Stimulated activated CD4-positive, alpha-beta T cell treated with anti-CD3 and anti-CD28 coated beads, Interleukin-12 subunit alpha, Interleukin-12 subunit beta, amount 100 ng/mL, for 48 hours (primary cell): ENCODE measurements around the gene DLX2.
A peak's percentile ranks its signal among the peaks of the same experiment; 100 is the strongest.

ENCODE experiments used
- DNase-seq, 3 donors: peaks; one replicate each; pipeline ENCODE4 v3.0.0-alpha.2; 2020; ENCODE audit warnings: low read depth in 2 of 3, low spot score in 1 of 3

Gene DLX2

GRCh38 chr2:172094294-172095145, 8.2 kb downstream of the DLX2 start:
- DNase-seq = no peak

DNA sequence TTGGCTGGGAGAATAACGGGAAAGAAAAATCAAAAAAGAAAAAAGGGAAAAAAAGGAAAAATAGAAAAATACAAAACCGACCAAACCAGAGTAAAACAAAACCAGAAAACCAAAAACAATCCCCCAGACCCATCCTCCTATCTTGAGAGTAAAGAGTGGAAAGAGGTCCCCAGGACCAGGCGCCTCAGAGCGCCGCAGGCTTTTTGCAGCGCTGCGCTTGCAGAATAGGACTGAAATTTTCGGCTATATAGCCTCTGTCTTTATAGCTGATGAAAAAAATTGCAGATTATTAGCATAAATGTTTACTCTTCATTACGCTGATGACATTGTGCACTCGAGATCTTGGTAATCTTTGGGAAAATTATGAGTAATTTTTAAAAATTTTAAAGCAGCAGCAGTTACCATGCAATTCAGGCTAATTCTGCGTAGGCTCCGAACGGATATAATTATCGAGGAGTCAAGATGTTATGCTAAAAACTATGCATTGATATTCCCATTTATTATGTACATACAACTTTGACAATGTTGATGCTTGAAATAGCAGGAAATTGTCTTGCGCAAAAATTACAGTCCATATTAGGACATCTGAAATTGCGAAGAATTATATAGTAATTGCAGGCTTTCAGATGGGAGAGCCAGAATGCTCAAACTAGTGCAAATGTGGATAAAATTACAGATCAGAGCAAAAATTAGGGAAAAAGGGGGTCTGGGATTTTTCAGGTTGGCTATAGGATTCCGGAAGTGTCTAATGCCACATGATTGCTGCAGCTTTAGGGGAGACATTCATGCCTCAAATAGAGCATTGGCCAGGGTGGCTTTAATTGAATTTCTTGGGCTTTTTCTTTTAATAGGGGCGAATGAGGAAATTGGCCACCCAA, 9.0 kb downstream of the DLX2 start:
- no peak for DNase-seq

GRCh38 chr2:172092716-172093415, 9.8 kb downstream of the DLX2 start:
- no peak for DNase-seq

GRCh38 chr2:172091761-172092566, 10.7 kb downstream of the DLX2 start:
- no peak for DNase-seq

- no peak for DNase-seq
These were observed 11.6 kb downstream of the DLX2 start for GRCh38 chr2:172091000-172091641.

DNA sequence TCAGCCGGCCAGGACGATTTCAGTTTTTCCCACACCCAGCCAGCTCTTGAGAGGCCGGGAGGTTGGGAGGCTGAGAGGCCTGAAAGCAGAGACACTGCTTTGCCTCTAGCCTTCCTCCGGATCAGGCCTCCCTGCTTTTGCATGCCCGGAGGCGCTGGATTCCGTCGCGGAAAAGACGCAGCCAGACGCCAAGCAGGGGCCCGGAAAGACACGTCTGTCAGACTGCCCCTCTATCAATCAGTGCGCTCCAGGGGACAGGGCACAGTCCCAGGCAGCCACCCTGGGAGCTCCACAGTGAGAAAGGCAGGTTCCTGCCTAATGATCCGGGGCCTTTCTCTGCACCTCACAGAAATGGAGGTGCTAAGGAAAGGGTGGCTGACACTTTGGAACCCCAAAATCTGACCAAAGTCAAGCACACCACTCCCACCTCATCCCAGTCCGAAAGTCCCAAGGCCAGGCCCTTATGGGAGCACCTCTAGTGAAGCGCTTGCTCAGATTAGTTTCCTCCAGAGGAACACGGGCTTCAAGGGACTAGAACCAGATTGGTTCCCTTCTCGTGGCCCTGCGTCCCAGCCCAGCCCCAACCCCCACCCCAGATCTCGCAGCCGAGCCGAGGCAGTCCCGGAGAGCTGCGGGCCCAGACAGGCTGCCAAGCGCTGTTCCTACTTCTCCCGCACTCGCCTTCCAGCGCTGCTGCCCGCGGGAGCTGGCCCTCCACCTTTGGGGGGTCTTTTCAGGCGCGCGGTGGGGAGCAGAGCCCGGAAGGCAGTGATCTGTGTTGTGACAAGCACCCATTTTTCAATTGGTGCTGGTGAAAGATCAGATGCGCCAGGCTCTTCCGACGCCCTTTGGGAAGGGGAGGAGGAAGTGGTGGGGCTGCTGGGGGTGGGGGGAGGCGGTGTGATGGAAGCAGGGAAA, 12.4 kb downstream of the DLX2 start:
- DNase-seq = no peak

GRCh38 chr2:172089633-172090032, 13.1 kb downstream of the DLX2 start:
- DNase-seq = no peak

- DNase-seq = no peak
These were observed 13.6 kb downstream of the DLX2 start for GRCh38 chr2:172089005-172089504.

- no peak for DNase-seq
These were observed 14.3 kb downstream of the DLX2 start for GRCh38 chr2:172088245-172089004.

- no peak for DNase-seq
These were observed 14.9 kb downstream of the DLX2 start for GRCh38 chr2:172087780-172088244.

DNA sequence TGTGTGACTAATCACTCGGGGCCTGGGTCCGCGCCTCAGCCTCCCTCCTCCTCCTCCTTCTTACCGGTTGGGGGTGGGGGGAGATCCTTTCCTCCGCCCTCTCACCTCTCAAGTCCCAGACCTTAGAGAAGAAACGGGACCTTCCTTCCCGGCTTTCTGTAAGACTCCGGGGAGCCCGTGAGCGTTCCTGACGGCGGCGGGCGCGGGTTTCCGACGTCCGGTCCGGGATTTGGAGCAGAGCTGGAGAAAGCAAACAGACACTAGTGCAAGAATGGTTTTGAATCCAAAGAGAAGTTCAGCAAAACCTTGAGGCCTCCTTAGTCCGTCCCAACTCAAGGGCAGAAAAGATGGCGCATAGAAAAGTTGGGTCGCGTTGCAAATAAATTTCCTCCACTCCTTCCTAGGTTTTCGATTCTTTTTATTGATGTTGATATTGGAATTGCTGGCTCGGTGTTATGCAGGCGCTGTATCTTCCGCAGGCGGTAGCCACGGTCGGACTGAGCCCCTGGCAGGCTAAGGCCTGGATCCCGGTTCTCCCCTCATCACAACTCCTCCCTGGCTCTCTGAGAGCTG, 15.4 kb downstream of the DLX2 start:
- DNase-seq = no peak

DNA sequence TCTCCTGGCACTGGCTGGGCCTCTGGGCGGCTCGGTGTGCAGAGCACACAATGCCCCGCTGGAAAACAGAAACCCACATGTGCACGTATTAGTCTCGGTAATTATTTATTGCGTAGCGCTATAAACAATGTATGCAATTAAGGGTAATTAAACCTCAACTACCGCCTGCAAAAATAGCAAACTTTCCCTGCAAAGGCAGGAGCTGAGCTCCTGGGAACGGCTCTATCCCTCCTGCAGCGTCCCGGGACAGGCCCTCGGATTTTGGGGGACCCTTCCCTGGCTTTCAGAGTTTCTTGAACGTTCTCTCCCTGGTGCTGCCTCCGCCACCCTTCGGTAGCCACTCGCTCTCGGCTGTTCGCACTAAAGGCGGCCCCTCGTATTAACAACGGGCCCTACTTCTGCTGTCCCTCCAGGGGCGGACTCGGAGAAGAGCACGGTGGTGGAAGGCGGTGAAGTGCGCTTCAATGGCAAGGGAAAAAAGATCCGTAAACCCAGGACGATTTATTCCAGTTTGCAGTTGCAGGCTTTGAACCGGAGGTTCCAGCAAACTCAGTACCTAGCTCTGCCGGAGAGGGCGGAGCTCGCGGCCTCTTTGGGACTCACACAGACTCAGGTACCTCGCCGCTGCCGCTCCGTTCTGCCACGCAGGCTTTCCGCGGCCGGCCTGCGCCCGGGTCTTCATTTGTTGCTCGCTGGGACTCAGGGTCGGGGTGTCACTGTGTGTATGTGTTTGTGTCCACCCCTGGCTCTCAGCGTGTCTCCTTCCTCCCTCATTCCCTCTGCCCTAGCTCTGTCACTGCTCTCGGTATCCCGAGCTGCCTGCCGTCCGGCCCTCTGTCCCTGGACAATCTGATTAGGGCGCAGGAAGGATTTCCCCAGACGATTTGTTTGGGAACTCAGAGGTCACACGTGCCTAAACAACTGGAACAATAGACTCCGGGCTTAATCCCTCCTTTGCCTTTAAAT, 16.2 kb downstream of the DLX2 start:
- no peak for DNase-seq

DNA sequence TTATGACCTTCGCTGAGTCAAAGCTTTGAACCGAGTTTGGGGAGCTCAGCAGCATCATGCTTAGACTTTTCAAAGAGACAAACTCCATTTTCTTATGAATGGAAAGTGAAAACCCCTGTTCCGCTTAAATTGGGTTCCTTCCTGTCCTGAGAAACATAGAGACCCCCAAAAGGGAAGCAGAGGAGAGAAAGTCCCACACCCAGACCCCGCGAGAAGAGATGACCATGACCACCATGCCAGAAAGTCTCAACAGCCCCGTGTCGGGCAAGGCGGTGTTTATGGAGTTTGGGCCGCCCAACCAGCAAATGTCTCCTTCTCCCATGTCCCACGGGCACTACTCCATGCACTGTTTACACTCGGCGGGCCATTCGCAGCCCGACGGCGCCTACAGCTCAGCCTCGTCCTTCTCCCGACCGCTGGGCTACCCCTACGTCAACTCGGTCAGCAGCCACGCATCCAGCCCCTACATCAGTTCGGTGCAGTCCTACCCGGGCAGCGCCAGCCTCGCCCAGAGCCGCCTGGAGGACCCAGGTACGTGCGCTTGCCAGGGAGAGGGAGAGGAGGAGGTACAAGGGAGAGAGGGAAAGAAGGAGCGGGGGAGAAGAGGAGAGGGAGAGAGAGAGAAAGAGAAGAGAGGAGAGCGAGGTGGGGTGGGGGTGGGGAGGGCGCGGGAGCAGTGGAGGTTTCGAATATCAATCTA, 17.1 kb downstream of the DLX2 start, which contains the start of gene DLX1:
DLX1 (plus strand) TSS at position 48 of the 700 bp plus-strand sequence; CDS start at position 219, 171 bp downstream.
- no peak for DNase-seq

GRCh38 chr2:172084645-172085459, 17.8 kb downstream of the DLX2 start:
- peak in 1 of 3 donors; percentile 57 for DNase-seq

DNA sequence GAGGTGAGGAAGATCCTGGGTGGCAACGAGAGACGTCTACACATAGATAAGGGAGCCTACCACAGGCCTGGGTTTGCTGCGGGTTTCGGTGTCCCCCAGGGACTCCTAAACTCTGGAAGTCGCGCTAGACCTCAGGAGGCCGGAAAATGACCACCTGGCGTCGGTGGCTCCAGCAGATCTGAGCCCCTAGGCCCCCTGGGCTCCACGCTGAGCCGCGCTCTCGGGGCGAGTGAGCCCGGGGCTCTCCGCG, 18.4 kb downstream of the DLX2 start:
- no peak for DNase-seq
